HG02798 (cell line): Measurements from ENCODE around the gene GREM2.

Experiments used
- ATAC-seq: cut with Tn5 transposase; IDR thresholded peaks from one replicate; pipeline ENCODE4 v1.9.1; 2021; ENCODE audit warnings: mild to moderate bottlenecking; ENCODE audit not compliant: unreplicated experiment, poor library complexity

GREM2 gene

GRCh38 chr1:240611619-240612480, at the start of gene GREM2:
Gene GREM2 (minus strand): TSS chr1:240612155. CDS start chr1:240493475, 118,680 bp downstream.
- peak; percentile 81 for ATAC-seq

- ATAC-seq, result no peak
Measured at GRCh38 chr1:240658312-240658960, 46.5 kb upstream of the GREM2 start.

GRCh38 chr1:240656531-240656930, 44.6 kb upstream of the GREM2 start:
- ATAC-seq, result no peak

- no peak for ATAC-seq
Measured at GRCh38 chr1:240652961-240653409, 41.0 kb upstream of the GREM2 start.

- no peak for ATAC-seq
Measured at GRCh38 chr1:240652549-240652948, 40.6 kb upstream of the GREM2 start.

- ATAC-seq, result no peak
Measured at GRCh38 chr1:240650877-240651276, 38.9 kb upstream of the GREM2 start.

- ATAC-seq, result no peak
Measured at GRCh38 chr1:240649733-240650721, 38.1 kb upstream of the GREM2 start.

GRCh38 chr1:240646571-240647240, 34.8 kb upstream of the GREM2 start:
- ATAC-seq, result no peak

GRCh38 chr1:240644732-240645131, 32.8 kb upstream of the GREM2 start:
- no peak for ATAC-seq

GRCh38 chr1:240635466-240636256, 23.7 kb upstream of the GREM2 start:
- no peak for ATAC-seq

- ATAC-seq, result no peak
Measured at GRCh38 chr1:240630409-240630808, 18.5 kb upstream of the GREM2 start.

GRCh38 chr1:240621249-240621648, 9.3 kb upstream of the GREM2 start:
- ATAC-seq, result no peak

GRCh38 chr1:240619906-240620621, 8.1 kb upstream of the GREM2 start:
- ATAC-seq, result no peak

- ATAC-seq, result no peak
Measured at GRCh38 chr1:240619357-240619756, 7.4 kb upstream of the GREM2 start.

GRCh38 chr1:240618946-240619345, 7.0 kb upstream of the GREM2 start:
- ATAC-seq, result no peak

- ATAC-seq, result no peak
Measured at GRCh38 chr1:240616018-240616417, 4.1 kb upstream of the GREM2 start.

- ATAC-seq, result no peak
Measured at GRCh38 chr1:240613356-240614142, 1.6 kb upstream of the GREM2 start.

GRCh38 chr1:240612811-240613210, 856 bp upstream of the GREM2 start:
- no peak for ATAC-seq
